HG03097 (cell line): ENCODE measurements around the gene CAMK1D.
"Not testable (repeated sequence)": the region's sequence is repeated elsewhere in the genome, so short reads cannot be mapped to it uniquely, and the experiment has no call there.

Experiments used
- ATAC-seq: cut with Tn5 transposase; IDR thresholded peaks from one replicate; pipeline ENCODE4 v1.9.1; 2021; ENCODE audit not compliant: unreplicated experiment, low FRiP score

The CAMK1D gene

GRCh38 chr10:12849319-12850181 is 500.2 kb downstream of the CAMK1D start:
- ATAC-seq, result no peak

- no peak for ATAC-seq
Observed at GRCh38 chr10:12852687-12853086, 503.3 kb downstream of the CAMK1D start.

GRCh38 chr10:12854988-12855387 is 505.6 kb downstream of the CAMK1D start:
- ATAC-seq, result no peak

- ATAC-seq, result no peak
Observed at GRCh38 chr10:12862459-12862858, 513.1 kb downstream of the CAMK1D start.

GRCh38 chr10:12865515-12865914 is 516.2 kb downstream of the CAMK1D start:
- ATAC-seq, result not testable (repeated sequence)

GRCh38 chr10:12868229-12868628 is 518.9 kb downstream of the CAMK1D start:
- ATAC-seq, result no peak

- no peak for ATAC-seq
Observed at GRCh38 chr10:12869427-12869826, 520.1 kb downstream of the CAMK1D start.

- ATAC-seq, result no peak
Observed at GRCh38 chr10:12872577-12872976, 523.2 kb downstream of the CAMK1D start.

GRCh38 chr10:12873172-12873571 is 523.8 kb downstream of the CAMK1D start:
- no peak for ATAC-seq

GRCh38 chr10:12874501-12874900 is 525.2 kb downstream of the CAMK1D start:
- ATAC-seq, result no peak

GRCh38 chr10:12875100-12875499 is 525.8 kb downstream of the CAMK1D start:
- ATAC-seq, result no peak

GRCh38 chr10:12876266-12876665 is 526.9 kb downstream of the CAMK1D start:
- no peak for ATAC-seq

- ATAC-seq, result no peak
Observed at GRCh38 chr10:12877150-12877549, 527.8 kb downstream of the CAMK1D start.

GRCh38 chr10:12880423-12880822 is 531.1 kb downstream of the CAMK1D start:
- no peak for ATAC-seq

GRCh38 chr10:12884851-12885250 is 535.5 kb downstream of the CAMK1D start:
- ATAC-seq, result no peak
